K562 (cell line): ENCODE results near the gene GAL3ST1. TPM values are rescaled to one million over a fixed set of nuclear protein-coding genes. Genes with fewer than 3 reads are reported as not detected.
A peak's percentile ranks its signal among the peaks of the same experiment; 100 is the strongest.

Experiments used
- ATAC-seq: fragments of 200-7000 bp; cut with Tn5 transposase; 3 replicates; pipeline ENCODE4 v1.9.1; 2020; ENCODE audit warnings: moderate library complexity
- BruUV-seq: library from RNA; stranded (reverse); fragments of 400-500 nt; replicated peaks from 2 replicates; lab custom pipeline; 2021; lab: Mats Ljungman, UMichigan
- CTCF ChIA-PET: fragments of 300-600 bp; formaldehyde crosslinking; extraction: SDS; loops from one replicate; lab custom pipeline; 2021; ENCODE audit warnings: low intra/inter-chr PET ratio; lab: Yijun Ruan, JAX
- POLR2A ChIA-PET: fragments of 300-600, 350-650 bp; sonication (Branson Sonifier 250); formaldehyde crosslinking; extraction: SDS; loops from one replicate; lab custom pipeline; 2021; ENCODE audit warnings: antibody characterized with exemption, inconsistent platforms; lab: Yijun Ruan, JAX
- DNase-seq, 4 experiments: peaks; one replicate each; pipeline versions ENCODE4 v3.0.0 to v3.0.0-alpha.2; 2011 to 2018; ENCODE audit warnings: low spot score in 3 of 4, mixed read lengths in 3 of 4; ENCODE audit errors: extremely low read depth in 1 of 4
- FAIRE-seq: peaks from 2 replicates; lab custom pipeline; 2011; peaks lifted over from hg19 to GRCh38; lab: Jason Lieb, UNC
- H2AFZ ChIP-seq: 2 replicates; pipeline ENCODE4 v1.6.0; 2011; ENCODE audit warnings: low read depth, low read length, control low read depth, inconsistent platforms
- H3K27ac ChIP-seq: fragments of 200-600 bp; 3 replicates; pipeline ENCODE4 v1.8.0; 2011; ENCODE audit warnings: low read depth, mild to moderate bottlenecking, control low read depth, inconsistent platforms, low read length, moderate library complexity, mixed read lengths; ENCODE audit errors: extremely low read depth
- H3K27me3 ChIP-seq, 2 experiments: fragments of 300-600 bp in 1 of 2; 2 replicates in 1 of 2; 3 replicates in 1 of 2; pipeline versions ENCODE4 v1.6.0 to v1.8.0; 2011; ENCODE audit warnings: inconsistent platforms in 2 of 2, low read length in 2 of 2, mild to moderate bottlenecking in 1 of 2, mixed read lengths in 1 of 2, moderate library complexity in 1 of 2; ENCODE audit not compliant: control insufficient read depth in 2 of 2, insufficient read depth in 2 of 2
- H3K36me3 ChIP-seq: fragments of 300-600 bp; 3 replicates; pipeline ENCODE4 v1.8.0; 2011; ENCODE audit warnings: mild to moderate bottlenecking, low read length, inconsistent platforms; ENCODE audit not compliant: control insufficient read depth, insufficient read depth
- H3K4me1 ChIP-seq, 2 experiments: fragments of 200-600 bp in 1 of 2; replicated peaks in 1 of 2; 2 replicates in 1 of 2; 3 replicates in 1 of 2; pipeline versions ENCODE4 v1.5.1 to v1.8.0; 2011; ENCODE audit warnings: inconsistent platforms in 2 of 2, low read length in 2 of 2, mild to moderate bottlenecking in 1 of 2, mixed read lengths in 1 of 2, moderate library complexity in 1 of 2; ENCODE audit not compliant: control insufficient read depth in 2 of 2, insufficient read depth in 2 of 2
- H3K4me2 ChIP-seq: 2 replicates; pipeline ENCODE4 v1.6.1; 2011; ENCODE audit warnings: low read length, control low read depth, inconsistent platforms, mixed read lengths; ENCODE audit not compliant: insufficient read depth
- H3K4me3 ChIP-seq: fragments of 200-600 bp; sonication (generic), shearing (Covaris generic); 2 replicates; pipeline ENCODE4 v1.5.1; 2016; ENCODE audit warnings: control low read depth, inconsistent platforms
- H3K79me2 ChIP-seq: fragments of 200-600 bp; 3 replicates; pipeline ENCODE4 v1.8.0; 2011; ENCODE audit warnings: low read length, inconsistent platforms; ENCODE audit not compliant: control insufficient read depth, insufficient read depth
- H3K9ac ChIP-seq, 2 experiments: 2 replicates each; pipeline versions ENCODE4 v1.6.0 to v1.6.1; 2011; ENCODE audit warnings: low read depth in 2 of 2, low read length in 2 of 2, control low read depth in 1 of 2, inconsistent platforms in 1 of 2, mild to moderate bottlenecking in 1 of 2, mixed read lengths in 1 of 2; ENCODE audit not compliant: insufficient read depth in 1 of 2
- H3K9me1 ChIP-seq: one replicate; pipeline ENCODE4 v1.6.0; 2011; ENCODE audit warnings: inconsistent platforms, mild to moderate bottlenecking, low read length, moderate library complexity; ENCODE audit not compliant: control insufficient read depth, insufficient read depth
- H3K9me3 ChIP-seq: replicated peaks from 2 replicates; pipeline ENCODE4 v1.5.1; 2011; ENCODE audit warnings: low read depth, low read length, inconsistent platforms; ENCODE audit not compliant: control insufficient read depth, insufficient read depth
- H4K20me1 ChIP-seq: replicated peaks from 2 replicates; pipeline ENCODE4 v1.6.1; 2011; ENCODE audit warnings: low read length, inconsistent platforms, mixed read lengths; ENCODE audit not compliant: control insufficient read depth, insufficient read depth
- ATF7 ChIP-seq: fragments of 450-650 bp; IDR thresholded peaks from 2 replicates; pipeline ENCODE4 v1.7.1; 2014; ENCODE audit warnings: mild to moderate bottlenecking, moderate library complexity
- DDX20 ChIP-seq: fragments of 450-650 bp; IDR thresholded peaks from 2 replicates; pipeline ENCODE4 v1.6.1; 2016; ENCODE audit warnings: missing genetic modification characterization, low read depth, mild to moderate bottlenecking, missing compliant biosample characterization, moderate library complexity
- DLX4 ChIP-seq: fragments of 250-450 bp; sonication (Bioruptor Pico); IDR thresholded peaks from 2 replicates; pipeline ENCODE4 v1.6.1; 2021; ENCODE audit warnings: mild to moderate bottlenecking
- E4F1 ChIP-seq: fragments of 250-450 bp; sonication (Bioruptor Pico); IDR thresholded peaks from 2 replicates; pipeline ENCODE4 v1.5.0; 2021; ENCODE audit warnings: mild to moderate bottlenecking, borderline replicate concordance
- ELF1 ChIP-seq: fragments of 200-800 bp; sonication (Bioruptor generic); IDR thresholded peaks from 2 replicates; pipeline ENCODE4 v1.6.1; 2016; ENCODE audit warnings: missing genetic modification characterization, missing compliant biosample characterization
- ERF ChIP-seq: fragments of 450-650 bp; formaldehyde crosslinking; IDR thresholded peaks from 2 replicates; pipeline ENCODE4 v1.4.0; 2020; ENCODE audit warnings: mild to moderate bottlenecking, mixed read lengths
- HDGF ChIP-seq: fragments of 450-650 bp; IDR thresholded peaks from 2 replicates; pipeline ENCODE4 v1.6.1; 2016
- NELFE ChIP-seq: IDR thresholded peaks from 2 replicates; pipeline ENCODE4 v1.6.1; 2011; ENCODE audit warnings: mild to moderate bottlenecking; ENCODE audit not compliant: insufficient read depth, insufficient read length
- NFE2L1 ChIP-seq: fragments of 450-650 bp; IDR thresholded peaks from 2 replicates; pipeline ENCODE4 v1.6.1; 2016; ENCODE audit warnings: missing genetic modification characterization, low read depth, mild to moderate bottlenecking, missing compliant biosample characterization, moderate library complexity, borderline replicate concordance
- POLR2B ChIP-seq: fragments of 450-650 bp; IDR thresholded peaks from 2 replicates; pipeline ENCODE4 v1.6.1; 2018; ENCODE audit warnings: low read depth; ENCODE audit not compliant: partially characterized antibody
- POLR2H ChIP-seq: IDR thresholded peaks from 2 replicates; pipeline ENCODE4 v1.6.1; 2016; ENCODE audit warnings: missing genetic modification characterization, low read depth, mild to moderate bottlenecking, control low read depth, missing compliant biosample characterization, moderate library complexity
- PURB ChIP-seq: sonication (generic); formaldehyde crosslinking; IDR thresholded peaks from 2 replicates; pipeline ENCODE4 v1.9.0; 2021; ENCODE audit warnings: low read depth, mild to moderate bottlenecking, missing genetic modification reagents
- SMARCE1 ChIP-seq: fragments of 450-650 bp; IDR thresholded peaks from 2 replicates; pipeline ENCODE4 v1.7.1; 2016; ENCODE audit warnings: mild to moderate bottlenecking
- YY1 ChIP-seq, 3 experiments: IDR thresholded peaks; 2 replicates each; pipeline ENCODE4 v1.6.1; 2011; ENCODE audit warnings: low read length in 2 of 3, mild to moderate bottlenecking in 2 of 3, moderate library complexity in 2 of 3, borderline replicate concordance in 1 of 3, control low read depth in 1 of 3, low read depth in 1 of 3; ENCODE audit not compliant: insufficient read depth in 3 of 3, insufficient replicate concordance in 2 of 3, control insufficient read depth in 1 of 3, insufficient read length in 1 of 3; ENCODE audit errors: extremely low read depth in 1 of 3
- ZC3H11A ChIP-seq: IDR thresholded peaks from 2 replicates; pipeline ENCODE4 v1.6.1; 2012; ENCODE audit warnings: low read depth, low read length, improper control_type of control experiment
- ZNF224 ChIP-seq: sonication (generic); formaldehyde crosslinking; IDR thresholded peaks from 2 replicates; pipeline ENCODE4 v1.8.0; 2022; ENCODE audit warnings: mild to moderate bottlenecking, missing genetic modification reagents
- ZNF253 ChIP-seq: fragments of 250-450 bp; sonication (Bioruptor Pico); conservative IDR thresholded peaks from 2 replicates; pipeline ENCODE4 v1.6.1; 2021; ENCODE audit warnings: mild to moderate bottlenecking
- ZNF583 ChIP-seq: fragments of 250-450 bp; sonication (Bioruptor Pico); IDR thresholded peaks from 2 replicates; pipeline ENCODE4 v1.4.0; 2020
- WGBS: fragments of 100-300 bp; shearing (Covaris generic); methylation state at CpG from one replicate; pipeline ENCODE4 v1.1.6; 2016; ENCODE audit warnings: low coverage, mixed read lengths; ENCODE audit not compliant: insufficient coverage; ENCODE audit errors: missing lambda C conversion rate; 5-methylcytosine and 5-hydroxymethylcytosine counted together
- in situ Hi-C: fragments of 300-500 bp; cut with MboI; formaldehyde crosslinking; loops from 4 replicates; pipeline ENCODE4 v1.15.0; 2018; ENCODE audit warnings: inconsistent platforms, mixed read lengths
- intact Hi-C: fragments of 100-400 bp; cut with micrococcal nuclease; formaldehyde crosslinking; loops from 2 replicates; pipeline ENCODE4 v1.14.2; 2022
- polyA plus RNA-seq, 8 experiments: library from polyadenylated mRNA; depleted of rRNA in 4 of 8; stranded (reverse) in 5 of 8; unstranded in 3 of 8; fragments of >200 nt; fragmentation: Nextera tagmentation in 2 of 8; fragmentation: Illumina TruSeq in 1 of 8; extraction: Ambion mirVana in 2 of 8; extraction: Trizol in 1 of 8; gene quantifications; 2 replicates each; pipeline versions ENCODE4 v1.2.1 to v1.2.3, GENCODE V29; 2011 to 2014; ENCODE audit warnings: inconsistent platforms in 1 of 8, missing spikeins in 1 of 8
- total RNA-seq, 7 experiments: library from RNA; depleted of rRNA in 6 of 7; stranded (reverse); fragments of >200 nt in 6 of 7; fragmentation: Illumina TruSeq in 2 of 7; extraction: Trizol in 2 of 7; gene quantifications; 2 replicates each; pipeline versions ENCODE4 v1.2.1 to v1.2.3, GENCODE V29; 2011 to 2021; ENCODE audit warnings: low replicate concordance in 1 of 7

Gene GAL3ST1
- total and polyA plus RNA-seq, 9 of the 15 experiments (the other 6 are each of a cell fraction or from before 2014, with no cell fraction given), result 0.03 to 1.9 (median 0.33) TPM; not detected in 1

- TF ChIP-seq POLR2H (tag) (no peak), ELF1 (tag) (no peak), DLX4 (no peak), ZC3H11A (no peak), HDGF (no peak), ZNF253 (no peak)
Observed at GRCh38 chr22:30611197-30611596, 36.7 kb upstream of the GAL3ST1 start (continued).

- ATAC-seq (no peak), DNase-seq (no peak), FAIRE-seq (no peak)
- no peaks in the 10 kb centered on the region for H4K20me1 ChIP-seq
- 0 out of 4 replicates have a peak overlapping the region, but pooled peaks of 1 of the 2 experiments have one; percentile 63 for H3K9ac ChIP-seq
- H3K4me2 ChIP-seq, result no peak overlapping the region
- no peak overlapping the region for H3K27ac ChIP-seq
- peak overlapping the region; percentile 85 for H2AFZ ChIP-seq
- no peak overlapping the region for H3K4me3 ChIP-seq
- H3K4me1 ChIP-seq, result peaks cover 21 to 39% of the 10 kb centered on the region in 2 experiments
- no peaks in the 10 kb centered on the region for H3K79me2 ChIP-seq
- in situ Hi-C loops, result no loop called here
- ChIA-PET CTCF (no interaction called here), POLR2A (interaction anchor here (1.1 to 2.8 kb wide), 2 partner anchors 9 to 25 kb away, joined by 4 to 17 read pairs; partner anchors contain the start of gene SLC35E4)
- no peaks in the 10 kb centered on the region for H3K9me1 ChIP-seq
- no peaks in the 10 kb centered on the region for H3K9me3 ChIP-seq
- H3K36me3 ChIP-seq, result no peaks in the 10 kb centered on the region
- WGBS, result 55% methylated on average over 4 of the region's 7 CpGs
- no peaks in the 10 kb centered on the region for H3K27me3 ChIP-seq
- BruUV-seq, result no TSS peak
- intact Hi-C loops, result no loop called here
- TF ChIP-seq PURB (CRISPR knock-in tag) (no peak), NFE2L1 (tag) (no peak), POLR2B (no peak), YY1 (IDR thresholded peaks at IDR 0.05; ENCODE audit: borderline replicate concordance in 1 of 3, control insufficient read depth in 1 of 3, extremely low read depth in 1 of 3, insufficient read depth in 3 of 3, insufficient read length in 1 of 3, insufficient replicate concordance in 2 of 3, low read depth in 1 of 3, low read length in 2 of 3) (no peak), ATF7 (no peak), ERF (CRISPR knock-in tag) (no peak), DDX20 (tag) (no peak), NELFE (no peak), SMARCE1 (no peak), ZNF583 (CRISPR knock-in tag) (no peak), ZNF224 (CRISPR knock-in tag) (no peak), E4F1 (CRISPR knock-in tag) (no peak)
Observed at GRCh38 chr22:30610299-30610698, 35.8 kb upstream of the GAL3ST1 start.
